ENCODE data around the gene COA3.

Gene COA3

GRCh38 chr17:42759982-42760651, 38.4 kb downstream of the COA3 start:
- Histone ChIP-seq H3K27ac (replicated peaks; ENCODE audit: low read length) (no peak overlapping the region), H2AFZ (ENCODE audit: low read length) (peak overlapping the region; percentile 94), H2AK5ac (ENCODE audit: low read depth, low read length) (peak overlapping the region; percentile 57), H2BK12ac (ENCODE audit: low read length) (no peak overlapping the region), H3K9me3 (replicated peaks in 1 of 2; ENCODE audit: control insufficient read depth in 2 of 2, insufficient read depth in 1 of 2, low read depth in 1 of 2, low read length in 2 of 2) (no peaks in the 10 kb centered on the region), H4K91ac (ENCODE audit: low read depth, low read length, poor library complexity) (no peak overlapping the region), H3K23ac (ENCODE audit: low read depth, low read length, poor library complexity) (no peak overlapping the region), H3K4me2 (ENCODE audit: insufficient read depth, low read length, poor library complexity, severe bottlenecking) (peak overlapping the region; percentile 92), H3K4ac (ENCODE audit: low read length) (no peak overlapping the region), H3K79me1 (ENCODE audit: low read depth, low read length) (peaks cover 3% of the 10 kb centered on the region), H3K9ac (ENCODE audit: low read depth, low read length, poor library complexity) (no peak overlapping the region), H3K18ac (ENCODE audit: low read length) (peak overlapping the region; percentile 92), H4K8ac (ENCODE audit: low read depth, low read length) (no peak overlapping the region), H3K27me3 (ENCODE audit: control insufficient read depth in 3 of 3, insufficient read depth in 3 of 3, low read depth in 1 of 3, low read length in 3 of 3) (peaks cover 9 to 30% (median 26%) of the 10 kb centered on the region in 3 experiments), H2BK15ac (ENCODE audit: low read length) (peak overlapping the region; percentile 68), H3K14ac (ENCODE audit: low read length) (peak overlapping the region; percentile 6), H3K4me3 (ENCODE audit: low read length in 2 of 2) (peak overlapping the region in 1 of 2 donors; percentile 73), H2BK120ac (ENCODE audit: low read depth, low read length) (no peak overlapping the region), H2BK5ac (ENCODE audit: low read length) (no peak overlapping the region), H3K36me3 (replicated peaks in 1 of 2; ENCODE audit: control insufficient read depth in 2 of 2, insufficient read depth in 2 of 2, low read length in 2 of 2) (no peaks in the 10 kb centered on the region), H3K4me1 (ENCODE audit: control insufficient read depth in 2 of 2, insufficient read depth in 1 of 2, low read depth in 1 of 2, low read length in 2 of 2) (peaks cover 6 to 20% of the 10 kb centered on the region in 2 donors)
- DNase-seq (ENCODE audit: low spot score), result no peak
- WGBS, 2 donors (ENCODE audit: extremely low coverage in 2 of 2, insufficient read length in 2 of 2, insufficient replicate concordance in 1 of 2), result no CpG with 5 or more reads among the region's 11 CpGs

GRCh38 chr17:42754782-42755181, 43.7 kb downstream of the COA3 start:
- no peak overlapping the region for H2AK5ac ChIP-seq (ENCODE audit: low read depth, low read length)
- H3K4me3 ChIP-seq (ENCODE audit: low read length in 2 of 2), result no peak overlapping the region
- no peaks in the 10 kb centered on the region for H3K79me1 ChIP-seq (ENCODE audit: low read depth, low read length)
- H2AFZ ChIP-seq (ENCODE audit: low read length), result no peak overlapping the region
- no peaks in the 10 kb centered on the region for H3K36me3 ChIP-seq (replicated peaks in 1 of 2; ENCODE audit: control insufficient read depth in 2 of 2, insufficient read depth in 2 of 2, low read length in 2 of 2)
- H3K4me2 ChIP-seq (ENCODE audit: insufficient read depth, low read length, poor library complexity, severe bottlenecking), result no peak overlapping the region
- peaks cover 0 to 12% (median 4%) of the 10 kb centered on the region in 3 experiments for H3K27me3 ChIP-seq (ENCODE audit: control insufficient read depth in 3 of 3, insufficient read depth in 3 of 3, low read depth in 1 of 3, low read length in 3 of 3)
- H3K4ac ChIP-seq (ENCODE audit: low read length), result no peak overlapping the region
- no peak for DNase-seq (ENCODE audit: low spot score)
- WGBS, 2 donors (ENCODE audit: extremely low coverage in 2 of 2, insufficient read length in 2 of 2, insufficient replicate concordance in 1 of 2), result no CpG with 5 or more reads among the region's 3 CpGs
- H3K14ac ChIP-seq (ENCODE audit: low read length), result no peak overlapping the region
- no peak overlapping the region for H3K23ac ChIP-seq (ENCODE audit: low read depth, low read length, poor library complexity)
- no peak overlapping the region for H2BK5ac ChIP-seq (ENCODE audit: low read length)
- H3K27ac ChIP-seq (replicated peaks; ENCODE audit: low read length), result no peak overlapping the region
- no peak overlapping the region for H2BK12ac ChIP-seq (ENCODE audit: low read length)
- H4K91ac ChIP-seq (ENCODE audit: low read depth, low read length, poor library complexity), result no peak overlapping the region
- H2BK120ac ChIP-seq (ENCODE audit: low read depth, low read length), result no peak overlapping the region
- H3K4me1 ChIP-seq (ENCODE audit: control insufficient read depth in 2 of 2, insufficient read depth in 1 of 2, low read depth in 1 of 2, low read length in 2 of 2), result peaks cover 0 to 4% of the 10 kb centered on the region in 2 donors
- no peak overlapping the region for H3K18ac ChIP-seq (ENCODE audit: low read length)
- no peak overlapping the region for H3K9ac ChIP-seq (ENCODE audit: low read depth, low read length, poor library complexity)
- no peak overlapping the region for H4K8ac ChIP-seq (ENCODE audit: low read depth, low read length)
- no peaks in the 10 kb centered on the region for H3K9me3 ChIP-seq (replicated peaks in 1 of 2; ENCODE audit: control insufficient read depth in 2 of 2, insufficient read depth in 1 of 2, low read depth in 1 of 2, low read length in 2 of 2)
- no peak overlapping the region for H2BK15ac ChIP-seq (ENCODE audit: low read length)

GRCh38 chr17:42751628-42752027, 46.9 kb downstream of the COA3 start:
- Histone ChIP-seq H3K79me1 (ENCODE audit: low read depth, low read length) (no peaks in the 10 kb centered on the region), H4K91ac (ENCODE audit: low read depth, low read length, poor library complexity) (no peak overlapping the region), H3K4ac (ENCODE audit: low read length) (no peak overlapping the region), H2BK5ac (ENCODE audit: low read length) (no peak overlapping the region), H3K9me3 (replicated peaks in 1 of 2; ENCODE audit: control insufficient read depth in 2 of 2, insufficient read depth in 1 of 2, low read depth in 1 of 2, low read length in 2 of 2) (no peaks in the 10 kb centered on the region), H4K8ac (ENCODE audit: low read depth, low read length) (no peak overlapping the region), H3K14ac (ENCODE audit: low read length) (no peak overlapping the region), H3K4me1 (ENCODE audit: control insufficient read depth in 2 of 2, insufficient read depth in 1 of 2, low read depth in 1 of 2, low read length in 2 of 2) (peaks cover 3 to 12% of the 10 kb centered on the region in 2 donors), H3K27ac (replicated peaks; ENCODE audit: low read length) (no peak overlapping the region), H2BK15ac (ENCODE audit: low read length) (no peak overlapping the region), H3K23ac (ENCODE audit: low read depth, low read length, poor library complexity) (no peak overlapping the region), H3K9ac (ENCODE audit: low read depth, low read length, poor library complexity) (no peak overlapping the region), H3K36me3 (replicated peaks in 1 of 2; ENCODE audit: control insufficient read depth in 2 of 2, insufficient read depth in 2 of 2, low read length in 2 of 2) (no peaks in the 10 kb centered on the region), H2BK120ac (ENCODE audit: low read depth, low read length) (no peak overlapping the region), H3K18ac (ENCODE audit: low read length) (no peak overlapping the region), H3K27me3 (ENCODE audit: control insufficient read depth in 3 of 3, insufficient read depth in 3 of 3, low read depth in 1 of 3, low read length in 3 of 3) (peaks cover 0 to 5% (median 0%) of the 10 kb centered on the region in 3 experiments), H2BK12ac (ENCODE audit: low read length) (no peak overlapping the region), H3K4me3 (ENCODE audit: low read length in 2 of 2) (no peak overlapping the region), H3K4me2 (ENCODE audit: insufficient read depth, low read length, poor library complexity, severe bottlenecking) (no peak overlapping the region), H2AK5ac (ENCODE audit: low read depth, low read length) (no peak overlapping the region), H2AFZ (ENCODE audit: low read length) (no peak overlapping the region)
- no CpG with 5 or more reads among the region's 7 CpGs for WGBS, 2 donors (ENCODE audit: extremely low coverage in 2 of 2, insufficient read length in 2 of 2, insufficient replicate concordance in 1 of 2)
- no peak for DNase-seq (ENCODE audit: low spot score)

- Histone ChIP-seq H3K36me3 (replicated peaks in 1 of 2; ENCODE audit: control insufficient read depth in 2 of 2, insufficient read depth in 2 of 2, low read length in 2 of 2) (no peaks in the 10 kb centered on the region), H3K9ac (ENCODE audit: low read depth, low read length, poor library complexity) (no peak overlapping the region), H2BK120ac (ENCODE audit: low read depth, low read length) (no peak overlapping the region), H3K4ac (ENCODE audit: low read length) (no peak overlapping the region), H4K91ac (ENCODE audit: low read depth, low read length, poor library complexity) (no peak overlapping the region), H3K23ac (ENCODE audit: low read depth, low read length, poor library complexity) (no peak overlapping the region), H2BK15ac (ENCODE audit: low read length) (no peak overlapping the region), H3K27me3 (ENCODE audit: control insufficient read depth in 3 of 3, insufficient read depth in 3 of 3, low read depth in 1 of 3, low read length in 3 of 3) (peaks cover 0 to 5% (median 1%) of the 10 kb centered on the region in 3 experiments), H3K27ac (replicated peaks; ENCODE audit: low read length) (no peak overlapping the region), H3K4me2 (ENCODE audit: insufficient read depth, low read length, poor library complexity, severe bottlenecking) (no peak overlapping the region), H2BK5ac (ENCODE audit: low read length) (no peak overlapping the region), H3K18ac (ENCODE audit: low read length) (no peak overlapping the region), H3K4me1 (ENCODE audit: control insufficient read depth in 2 of 2, insufficient read depth in 1 of 2, low read depth in 1 of 2, low read length in 2 of 2) (peaks cover 3 to 12% of the 10 kb centered on the region in 2 donors), H3K14ac (ENCODE audit: low read length) (no peak overlapping the region), H3K4me3 (ENCODE audit: low read length in 2 of 2) (no peak overlapping the region), H3K9me3 (replicated peaks in 1 of 2; ENCODE audit: control insufficient read depth in 2 of 2, insufficient read depth in 1 of 2, low read depth in 1 of 2, low read length in 2 of 2) (no peaks in the 10 kb centered on the region), H2AFZ (ENCODE audit: low read length) (peak overlapping the region; percentile 63), H2AK5ac (ENCODE audit: low read depth, low read length) (no peak overlapping the region), H2BK12ac (ENCODE audit: low read length) (no peak overlapping the region), H4K8ac (ENCODE audit: low read depth, low read length) (no peak overlapping the region), H3K79me1 (ENCODE audit: low read depth, low read length) (no peaks in the 10 kb centered on the region)
- DNase-seq (ENCODE audit: low spot score), result no peak
- WGBS, 2 donors (ENCODE audit: extremely low coverage in 2 of 2, insufficient read length in 2 of 2, insufficient replicate concordance in 1 of 2), result no CpG with 5 or more reads among the region's 3 CpGs
These were observed 47.7 kb downstream of the COA3 start for GRCh38 chr17:42750739-42751344.
